GM23338 (cell line): ENCODE data around the gene PHRF1. TPM values are rescaled to one million over a fixed set of nuclear protein-coding genes. Genes with fewer than 3 reads are reported as not detected.

ENCODE experiments used
- ATAC-seq: fragments of 200-7000 bp; cut with Tn5 transposase; 3 replicates; pipeline ENCODE4 v1.9.1; 2020
- DNase-seq: peaks from one replicate; pipeline ENCODE4 v3.0.0-alpha.2; 2015; ENCODE audit warnings: low spot score
- H2AFZ ChIP-seq: fragments of 200-600 bp; sonication (generic); 2 replicates; pipeline ENCODE4 v1.8.0; 2016; ENCODE audit warnings: antibody characterized with exemption, mild to moderate bottlenecking, moderate library complexity
- H3F3A ChIP-seq: fragments of 200-600 bp; sonication (generic); replicated peaks from 2 replicates; pipeline ENCODE4 v1.8.0; 2017; ENCODE audit warnings: antibody characterized with exemption, mixed run types, low read depth
- H3K27ac ChIP-seq: fragments of 200-600 bp; sonication (generic); 2 replicates; pipeline ENCODE4 v1.6.1; 2016; ENCODE audit warnings: low read depth
- H3K27me3 ChIP-seq: fragments of 200-600 bp; sonication (generic); 2 replicates; pipeline ENCODE4 v1.8.0; 2016; ENCODE audit warnings: mild to moderate bottlenecking, mixed run types, moderate library complexity; ENCODE audit not compliant: insufficient read depth
- H3K36me3 ChIP-seq: fragments of 200-600 bp; sonication (generic); 2 replicates; pipeline ENCODE4 v1.8.0; 2016; ENCODE audit warnings: mild to moderate bottlenecking; ENCODE audit not compliant: insufficient read depth
- H3K4me1 ChIP-seq: fragments of 200-600 bp; sonication (generic); 2 replicates; pipeline ENCODE4 v1.8.0; 2016; ENCODE audit warnings: mild to moderate bottlenecking, moderate library complexity; ENCODE audit not compliant: insufficient read depth
- H3K4me2 ChIP-seq: fragments of 200-600 bp; sonication (generic); 2 replicates; pipeline ENCODE4 v1.7.1; 2017; ENCODE audit warnings: mixed run types
- H3K4me3 ChIP-seq: fragments of 200-600 bp; sonication (generic); 2 replicates; pipeline ENCODE4 v1.6.1; 2016; ENCODE audit warnings: mixed run types
- H3K79me2 ChIP-seq: fragments of 200-600 bp; sonication (generic); replicated peaks from 2 replicates; pipeline ENCODE4 v1.8.0; 2017; ENCODE audit warnings: mild to moderate bottlenecking; ENCODE audit not compliant: insufficient read depth
- H3K9me2 ChIP-seq: fragments of 200-600 bp; sonication (generic); 2 replicates; pipeline ENCODE4 v1.8.0; 2017; ENCODE audit not compliant: insufficient read depth
- H4K20me1 ChIP-seq: fragments of 200-600 bp; sonication (generic); replicated peaks from 2 replicates; pipeline ENCODE4 v1.8.0; 2017; ENCODE audit warnings: mild to moderate bottlenecking; ENCODE audit not compliant: insufficient read depth
- H3K27ac Mint-ChIP-seq: 2 replicates; pipeline ENCODE4 v1.8.0; 2020; ENCODE audit warnings: inconsistent platforms, mild to moderate bottlenecking, moderate library complexity, mixed read lengths
- H3K27me3 Mint-ChIP-seq: 3 replicates; pipeline ENCODE4 v1.8.0; 2022; ENCODE audit warnings: low read depth, mild to moderate bottlenecking, moderate library complexity, mixed read lengths, inconsistent platforms; ENCODE audit not compliant: insufficient read depth, poor library complexity
- H3K36me3 Mint-ChIP-seq: 3 replicates; pipeline ENCODE4 v1.8.0; 2021; ENCODE audit warnings: low read depth, mild to moderate bottlenecking, inconsistent platforms, moderate library complexity, mixed read lengths
- H3K4me1 Mint-ChIP-seq: 3 replicates; pipeline ENCODE4 v1.8.0; 2020; ENCODE audit warnings: mild to moderate bottlenecking, inconsistent platforms, mixed read lengths
- H3K4me3 Mint-ChIP-seq: 3 replicates; pipeline ENCODE4 v1.8.0; 2021; ENCODE audit warnings: moderate library complexity, mild to moderate bottlenecking, inconsistent platforms, mixed read lengths
- H3K9me3 Mint-ChIP-seq: 3 replicates; pipeline ENCODE4 v1.8.0; 2020; ENCODE audit warnings: moderate library complexity, mild to moderate bottlenecking, inconsistent platforms, mixed read lengths
- CTCF ChIP-seq, 2 experiments: fragments of 200-600 bp in 1 of 2; sonication (generic) in 1 of 2; conservative IDR thresholded peaks; 2 replicates each; pipeline versions ENCODE4 v1.5.1 to v1.6.1; 2016 to 2017; ENCODE audit warnings: antibody characterized with exemption in 2 of 2, low read depth in 2 of 2, mild to moderate bottlenecking in 2 of 2, moderate library complexity in 1 of 2
- ETS1 ChIP-seq: IDR thresholded peaks from 2 replicates; pipeline ENCODE4 v1.6.1; 2016; ENCODE audit warnings: antibody characterized with exemption
- EZH2 ChIP-seq: fragments of 200-600 bp; sonication (generic); IDR thresholded peaks from one replicate; pipeline ENCODE4 v1.8.0; 2017; ENCODE audit warnings: antibody characterized with exemption, mild to moderate bottlenecking, low read depth; ENCODE audit not compliant: unreplicated experiment
- EZH2phosphoT487 ChIP-seq: fragments of 200-600 bp; sonication (generic); IDR thresholded peaks from one replicate; pipeline ENCODE4 v1.8.1; 2018; ENCODE audit warnings: antibody characterized with exemption; ENCODE audit not compliant: unreplicated experiment
- JUNB ChIP-seq: IDR thresholded peaks from one replicate; pipeline ENCODE4 v1.6.1; 2016; ENCODE audit warnings: antibody characterized with exemption; ENCODE audit not compliant: unreplicated experiment
- NANOG ChIP-seq: IDR thresholded peaks from 2 replicates; pipeline ENCODE4 v1.6.1; 2016; ENCODE audit warnings: antibody characterized with exemption, borderline replicate concordance
- REST ChIP-seq: IDR thresholded peaks from one replicate; pipeline ENCODE4 v1.6.1; 2018; ENCODE audit warnings: antibody characterized with exemption; ENCODE audit not compliant: unreplicated experiment
- ZNF114 ChIP-seq: fragments of 250-450 bp; sonication (Bioruptor Pico); IDR thresholded peaks from 2 replicates; pipeline ENCODE4 v1.5.0; 2020; ENCODE audit warnings: mild to moderate bottlenecking, moderate library complexity
- ZNF331 ChIP-seq: fragments of 250-450 bp; sonication (Bioruptor Pico); IDR thresholded peaks from 2 replicates; pipeline ENCODE4 v1.5.0; 2020; ENCODE audit warnings: low read depth, mild to moderate bottlenecking, moderate library complexity
- polyA plus RNA-seq: library from polyadenylated mRNA; unstranded; fragments of >200 nt; fragmentation: Nextera tagmentation; extraction: Ambion mirVana; gene quantifications from 2 replicates; pipeline ENCODE4 v1.2.1, GENCODE V29; 2016
- total RNA-seq: library from RNA; depleted of rRNA; stranded (reverse); fragments of >200 nt; shearing (Covaris generic); gene quantifications from 2 replicates; pipeline ENCODE4 v1.2.3, GENCODE V29; 2014

Gene PHRF1
- total and polyA plus RNA-seq, 2 experiments from 2014 or later = 11.0 to 45.9 TPM

- Mint-ChIP-seq H3K27ac (no peak overlapping the region), H3K27me3 (peaks cover 19% of the 10 kb centered on the region)
Measured at GRCh38 chr11:563066-563811, 13.0 kb upstream of the PHRF1 start.

GRCh38 chr11:563812-564578 lies 12.3 kb upstream of the PHRF1 start:
- Histone ChIP-seq H2AFZ (no peak overlapping the region), H4K20me1 (peaks cover 12% of the 10 kb centered on the region)
- no peak overlapping the region for H3K4me3 Mint-ChIP-seq
- TF ChIP-seq ETS1 (no peak), EZH2phosphoT487 (no peak), ZNF114 (CRISPR knock-in tag) (no peak), EZH2 (no peak), CTCF (conservative IDR thresholded peaks at IDR 0.05; ENCODE audit: low read depth in 2 of 2) (no peak), ZNF331 (CRISPR knock-in tag) (no peak), REST (no peak), NANOG (no peak)

More at GRCh38 chr11:563066-563811, 13.0 kb upstream of the PHRF1 start:
- Histone ChIP-seq H3F3A (peaks cover 8% of the 10 kb centered on the region), H3K36me3 (no peaks in the 10 kb centered on the region), H3K79me2 (0 out of 2 replicates have a peak, but pooled peaks cover 7% of the 10 kb centered on the region), H3K9me2 (no peaks in the 10 kb centered on the region), H2AFZ (no peak overlapping the region), H3K4me2 (no peak overlapping the region), H3K4me3 (no peak overlapping the region), H3K27ac (no peak overlapping the region), H4K20me1 (peaks cover 12% of the 10 kb centered on the region), H3K4me1 (peaks cover 13% of the 10 kb centered on the region), H3K27me3 (no peaks in the 10 kb centered on the region)
- TF ChIP-seq JUNB (no peak), ZNF114 (CRISPR knock-in tag) (no peak)
- Mint-ChIP-seq H3K4me1 (peaks cover 9% of the 10 kb centered on the region), H3K36me3 (no peaks in the 10 kb centered on the region; the same call in 2 of the 3 replicates), H3K4me3 (no peak overlapping the region), H3K9me3 (no peaks in the 10 kb centered on the region; the same call in 2 of the 3 replicates)
- DNase-seq = no peak
- ATAC-seq = no peak

More at GRCh38 chr11:563812-564578, 12.3 kb upstream of the PHRF1 start:
- no peaks in the 10 kb centered on the region; the same call in 2 of the 3 replicates for H3K9me3 Mint-ChIP-seq
- H3K27ac Mint-ChIP-seq = no peak overlapping the region
- Histone ChIP-seq H3K36me3 (no peaks in the 10 kb centered on the region), H3K79me2 (0 out of 2 replicates have a peak, but pooled peaks cover 7% of the 10 kb centered on the region), H3K4me2 (no peak overlapping the region), H3K9me2 (no peaks in the 10 kb centered on the region), H3F3A (peaks cover 8% of the 10 kb centered on the region), H3K4me3 (no peak overlapping the region), H3K4me1 (peaks cover 13% of the 10 kb centered on the region), H3K27me3 (peaks cover under 1% of the 10 kb centered on the region; the same call in 1 of the 2 replicates), H3K27ac (no peak overlapping the region)
- DNase-seq (no peak), ATAC-seq (no peak)
- peaks cover 16% of the 10 kb centered on the region for H3K27me3 Mint-ChIP-seq
- peaks cover 10% of the 10 kb centered on the region for H3K4me1 Mint-ChIP-seq
- H3K36me3 Mint-ChIP-seq = no peaks in the 10 kb centered on the region; the same call in 2 of the 3 replicates
